ENCODE results near the gene CCL24.
"Not testable (repeated sequence)": the region's sequence is repeated elsewhere in the genome, so short reads cannot be mapped to it uniquely, and the experiment has no call there.

CCL24 gene

DNA sequence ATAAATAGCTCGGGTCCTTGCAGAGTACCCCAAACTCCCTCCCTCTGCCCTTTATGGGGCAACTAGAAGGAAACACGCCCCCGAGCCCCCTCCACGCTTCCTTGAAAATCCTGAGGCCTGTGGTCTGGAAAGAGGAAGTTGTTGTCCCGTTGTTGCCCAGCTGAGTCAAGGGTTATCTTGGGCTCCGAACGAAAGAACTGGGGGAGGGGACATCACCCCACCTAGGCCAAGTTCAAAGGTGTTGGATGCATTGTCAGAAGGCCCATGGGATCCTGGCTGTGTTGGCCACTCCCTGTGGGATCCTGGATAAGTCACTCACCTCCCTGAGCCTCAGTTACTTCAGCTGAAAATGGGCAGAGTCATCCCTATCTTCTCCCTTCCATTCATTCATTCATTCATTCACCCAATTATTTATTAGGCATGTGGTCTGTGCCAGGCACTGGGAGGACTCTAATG, at the start of gene CCL24:
Gene CCL24 (minus strand): TSS at position 26 of the 456 bp plus-strand sequence. CDS start 91 bp downstream, outside the sequence.
- no peak for DNase-seq

DNA sequence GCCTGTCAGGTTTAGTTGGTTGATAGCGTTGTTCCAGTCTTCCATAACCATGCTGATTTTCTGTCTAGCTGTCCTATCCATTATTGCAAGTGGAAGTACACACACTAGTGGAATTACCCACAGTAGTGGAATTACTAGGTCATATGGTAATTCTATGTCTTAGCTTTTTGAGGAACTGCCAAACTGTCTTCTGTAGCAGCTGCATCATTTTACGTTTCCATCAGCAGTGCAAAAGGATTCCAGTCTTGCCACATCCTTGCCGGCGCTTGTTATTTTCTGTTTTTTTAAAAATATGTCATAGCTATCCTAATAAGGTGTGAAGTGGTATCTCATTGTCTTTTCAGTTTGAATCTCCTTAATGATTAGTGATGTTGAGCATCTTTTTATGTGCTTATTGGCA, 48.0 kb upstream of the CCL24 start:
- DNase-seq, result no peak

GRCh38 chr7:75858410-75858809, 44.8 kb upstream of the CCL24 start:
- no peak for DNase-seq

- DNase-seq, result no peak
Measured at GRCh38 chr7:75856536-75856935, 42.9 kb upstream of the CCL24 start.

DNA sequence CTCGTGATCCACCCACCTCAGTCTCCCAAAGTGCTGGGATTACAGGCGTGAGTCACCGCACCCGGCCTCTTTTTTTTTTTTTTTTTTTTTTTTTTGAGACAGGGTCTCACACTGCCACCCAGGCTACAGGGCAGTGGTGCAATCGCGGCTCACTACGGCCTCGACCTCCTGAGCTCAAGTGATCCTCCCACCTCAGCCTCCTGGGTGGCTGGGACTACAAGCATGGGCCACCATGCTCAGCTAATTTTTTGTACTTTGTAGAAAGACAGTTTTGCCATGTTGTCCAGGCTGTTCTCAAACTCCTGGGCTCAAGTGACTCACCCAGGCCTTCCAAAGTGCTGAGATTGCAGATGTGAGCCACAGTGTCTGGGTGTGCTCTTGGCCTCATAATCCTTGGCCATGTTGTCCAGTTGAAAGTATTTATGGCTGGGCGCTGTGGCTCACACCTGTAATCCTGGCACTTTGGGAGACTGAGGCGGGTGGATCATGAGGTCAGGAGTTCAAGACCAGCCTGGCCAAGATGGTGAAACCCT, 41.3 kb upstream of the CCL24 start:
- not testable (repeated sequence) for DNase-seq

DNA sequence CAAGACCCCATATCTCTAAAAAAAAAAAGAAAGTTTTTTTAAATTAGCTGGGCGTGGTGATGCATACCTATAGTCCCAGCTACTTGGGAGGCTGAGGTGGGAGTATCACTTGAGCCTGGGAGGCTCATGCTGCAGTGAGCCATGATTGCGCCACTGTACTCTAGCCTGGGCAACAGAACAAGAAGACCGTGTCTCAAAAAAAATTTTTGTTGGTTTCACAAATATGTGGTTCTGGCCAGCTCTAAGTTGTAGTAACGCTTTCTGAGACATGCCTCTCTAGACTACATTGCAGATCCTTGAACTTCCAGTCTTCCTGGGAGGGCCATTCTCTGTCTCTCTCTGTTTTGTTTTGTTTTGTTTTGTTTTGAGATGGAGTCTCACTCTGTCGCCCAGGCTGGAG, 40.6 kb upstream of the CCL24 start:
- no peak for DNase-seq

DNA sequence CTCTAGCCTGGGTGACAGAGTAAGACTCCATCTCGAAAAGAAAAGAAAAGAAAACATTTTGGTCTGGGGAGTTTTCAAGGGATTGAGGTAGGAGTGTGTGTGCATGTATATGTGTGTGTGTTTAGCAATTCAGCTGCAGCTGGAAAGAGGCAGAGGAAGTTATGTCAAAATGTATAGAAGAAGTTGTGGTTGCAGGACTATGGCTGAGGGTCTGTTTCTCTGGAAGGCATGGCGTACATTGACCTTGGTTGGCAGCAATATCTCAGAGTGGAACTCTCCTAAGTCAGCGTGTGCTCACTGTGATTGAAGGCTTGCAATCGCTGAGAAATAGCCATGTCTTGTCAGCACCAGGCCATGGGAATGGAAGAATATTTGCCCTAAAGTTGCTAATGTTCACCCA, 36.6 kb upstream of the CCL24 start:
- no peak for DNase-seq

DNA sequence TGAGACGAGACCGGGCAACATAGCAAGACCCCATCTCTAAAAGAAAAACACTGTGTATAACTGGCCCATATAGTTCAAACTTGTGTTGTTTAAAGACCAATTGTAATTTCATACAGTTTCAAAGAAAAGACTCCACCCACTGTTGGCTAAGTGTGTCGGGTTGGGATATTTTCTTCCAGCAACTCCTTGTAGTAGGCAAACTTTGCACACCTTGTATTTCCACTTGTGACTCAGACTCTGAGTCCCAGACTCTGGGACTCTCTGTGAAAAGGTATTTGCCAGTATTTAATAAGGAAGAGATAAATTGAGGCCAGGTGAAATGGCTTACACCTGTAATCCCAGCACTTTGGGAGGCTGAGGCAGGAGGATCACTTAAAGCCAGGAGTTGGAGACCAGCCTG, 36.0 kb upstream of the CCL24 start:
- no peak for DNase-seq

GRCh38 chr7:75847707-75848106, 34.1 kb upstream of the CCL24 start:
- DNase-seq, result no peak

GRCh38 chr7:75845132-75845531, 31.5 kb upstream of the CCL24 start:
- not testable (repeated sequence) for DNase-seq

GRCh38 chr7:75844158-75844557, 30.6 kb upstream of the CCL24 start:
- no peak for DNase-seq

DNA sequence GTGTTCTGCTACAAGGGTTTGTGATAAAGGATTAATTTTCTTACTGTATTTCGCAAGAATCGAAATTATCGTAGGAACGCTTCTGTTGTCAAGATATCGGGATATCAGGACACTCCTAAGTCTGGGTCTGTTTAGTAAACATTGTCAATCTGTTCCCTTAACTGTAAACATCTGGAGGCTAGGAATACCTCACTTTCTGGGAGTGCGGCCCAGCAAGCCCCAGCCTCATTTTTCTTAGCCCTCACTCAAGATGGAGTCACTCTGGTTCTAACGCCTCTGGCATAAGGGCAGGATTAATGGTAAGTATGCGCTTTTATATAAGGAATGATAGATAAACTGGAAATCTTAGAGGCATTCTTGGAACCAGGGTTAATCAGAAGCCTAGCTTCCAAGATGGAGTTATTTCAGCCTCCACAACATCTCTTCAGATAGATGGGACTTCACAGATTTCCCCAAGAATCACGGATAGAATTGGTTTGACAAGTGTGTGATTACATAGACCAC, 30.1 kb upstream of the CCL24 start:
- DNase-seq, result no peak

GRCh38 chr7:75842836-75843446, 29.3 kb upstream of the CCL24 start:
- DNase-seq, result no peak

GRCh38 chr7:75840029-75840428, 26.4 kb upstream of the CCL24 start:
- no peak for DNase-seq

GRCh38 chr7:75838281-75838930, 24.8 kb upstream of the CCL24 start:
- not testable (repeated sequence) for DNase-seq

- DNase-seq, result no peak
Measured at GRCh38 chr7:75836798-75837197, 23.2 kb upstream of the CCL24 start.

DNA sequence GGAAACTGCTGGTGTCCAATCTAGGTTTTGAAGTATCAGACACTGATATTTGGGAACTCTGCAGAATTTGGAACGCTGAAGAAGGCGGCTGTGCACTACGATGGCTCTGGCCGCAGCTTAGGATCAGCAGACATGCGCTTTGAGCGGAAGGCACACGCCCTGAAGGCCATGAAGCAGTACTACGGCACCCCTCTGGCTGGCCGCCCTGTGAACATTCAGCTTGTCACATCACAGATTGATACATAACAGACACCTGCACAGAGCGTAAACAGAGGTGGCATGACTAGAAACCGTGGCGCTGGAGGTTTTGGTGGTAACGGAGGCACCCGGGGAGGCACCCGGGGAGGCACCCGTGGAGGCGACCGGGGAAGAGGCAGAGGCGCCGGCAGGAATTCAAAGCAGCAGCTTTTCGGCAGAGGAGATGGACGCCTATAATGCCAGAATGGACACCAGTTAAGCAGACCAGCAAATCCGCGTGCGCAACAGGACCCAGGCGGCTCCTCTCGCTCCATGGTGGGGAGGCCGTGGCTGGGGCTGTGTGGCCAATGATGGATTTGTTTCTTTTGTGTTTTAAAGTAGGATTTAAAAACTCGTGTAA, 22.2 kb upstream of the CCL24 start:
- no peak for DNase-seq

GRCh38 chr7:75833662-75834061, 20.1 kb upstream of the CCL24 start:
- DNase-seq, result not testable (repeated sequence)

DNA sequence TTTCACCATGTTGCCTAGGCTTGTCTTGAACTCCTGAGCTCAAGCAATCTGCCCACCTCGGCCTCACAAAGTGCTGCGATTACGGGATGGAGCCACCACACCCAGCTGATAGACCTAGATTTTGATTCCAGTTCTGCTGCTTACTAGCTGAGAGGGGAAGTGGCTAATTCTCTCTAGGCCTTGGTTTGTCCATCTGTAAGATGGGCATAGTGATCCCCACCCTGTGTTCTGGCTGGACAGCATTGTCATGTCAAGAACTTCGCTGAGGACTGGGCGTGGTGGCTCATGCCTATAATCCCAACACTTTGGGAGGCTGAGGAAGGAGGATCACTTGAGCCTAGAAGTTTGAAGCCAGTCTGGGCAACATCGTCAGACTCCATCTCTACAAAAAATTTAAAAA, 17.4 kb upstream of the CCL24 start:
- DNase-seq, result no peak

DNA sequence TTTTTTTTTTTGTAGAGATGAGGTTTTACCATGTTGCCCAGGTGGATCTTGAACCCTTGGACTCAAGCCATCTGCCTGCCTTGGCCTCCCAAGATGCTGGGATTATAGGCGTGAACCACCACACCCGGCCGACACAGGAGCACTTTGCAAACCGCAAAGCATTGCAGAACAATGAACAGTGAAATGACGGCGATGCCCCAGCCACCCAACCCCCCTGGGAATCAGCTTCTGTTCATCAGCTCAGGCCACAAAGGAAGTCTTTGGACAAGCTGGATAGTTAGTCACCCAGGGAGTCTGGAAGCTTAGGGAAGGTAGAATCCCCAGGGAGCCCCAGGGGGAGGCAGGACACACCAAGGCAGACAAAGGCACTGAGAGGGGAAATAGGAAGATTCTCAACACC, 16.1 kb upstream of the CCL24 start:
- DNase-seq, result not testable (repeated sequence)

GRCh38 chr7:75823198-75823910, 9.7 kb upstream of the CCL24 start:
- DNase-seq, result no peak

GRCh38 chr7:75820688-75821087, 7.1 kb upstream of the CCL24 start:
- no peak for DNase-seq

DNA sequence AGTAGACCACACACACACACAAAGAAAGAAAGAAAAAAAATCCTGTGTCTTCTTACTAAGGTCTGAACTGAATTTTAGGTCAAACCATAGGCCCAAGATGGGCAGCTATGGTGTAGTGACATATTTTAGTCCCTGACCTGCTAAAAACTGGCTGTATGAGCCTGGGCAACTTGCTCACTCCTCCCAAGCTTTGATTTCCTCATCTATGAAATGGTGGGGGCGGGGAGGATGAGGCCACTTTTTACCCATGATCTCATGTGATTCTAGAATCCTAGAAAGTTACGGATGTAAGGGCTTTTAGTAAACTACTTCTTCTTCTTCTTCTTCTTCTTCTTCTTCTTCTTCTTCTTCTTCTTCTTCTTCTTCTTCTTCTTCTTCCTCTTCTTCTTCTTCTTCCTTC, 6.1 kb upstream of the CCL24 start:
- no peak for DNase-seq

All from activated CD4-positive, alpha-beta T cell treated with anti-CD3 and anti-CD28 coated beads, Interleukin-2, amount 50 U/mL, for 4 hours (primary cell).